ENCODE data around the gene NECTIN1.
A peak's percentile ranks its signal among the peaks of the same experiment; 100 is the strongest.

Gene NECTIN1

DNA sequence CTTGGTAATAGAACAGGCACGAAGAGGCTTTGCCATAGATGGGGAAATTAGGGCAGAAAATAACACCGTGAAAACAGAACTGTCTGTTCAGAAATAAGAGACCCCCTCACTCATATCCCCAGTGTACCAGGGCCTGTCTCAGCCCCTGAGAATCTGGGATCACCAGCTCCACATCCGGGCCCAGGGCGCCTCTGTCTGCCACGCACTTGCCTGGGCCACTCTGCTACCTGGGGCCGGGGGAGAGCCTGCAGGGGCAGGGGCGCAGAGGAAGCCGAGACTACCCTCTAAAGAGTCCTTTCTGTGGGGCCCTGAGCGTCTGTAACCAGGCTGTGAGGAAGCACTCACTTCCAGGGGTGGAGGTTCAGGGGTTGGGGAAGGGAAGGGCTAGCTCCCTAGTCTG is 19.8 kb downstream of the NECTIN1 start:
- TF ChIP-seq CTCF (IDR thresholded peaks at IDR 0.05; ENCODE audit: low read length, missing control alignments): no peak
- H3K4me3 ChIP-seq (replicated peaks; ENCODE audit: low read depth, low read length): no peak overlapping the region
- DNase-seq (ENCODE audit: low read depth): no peak

DNA sequence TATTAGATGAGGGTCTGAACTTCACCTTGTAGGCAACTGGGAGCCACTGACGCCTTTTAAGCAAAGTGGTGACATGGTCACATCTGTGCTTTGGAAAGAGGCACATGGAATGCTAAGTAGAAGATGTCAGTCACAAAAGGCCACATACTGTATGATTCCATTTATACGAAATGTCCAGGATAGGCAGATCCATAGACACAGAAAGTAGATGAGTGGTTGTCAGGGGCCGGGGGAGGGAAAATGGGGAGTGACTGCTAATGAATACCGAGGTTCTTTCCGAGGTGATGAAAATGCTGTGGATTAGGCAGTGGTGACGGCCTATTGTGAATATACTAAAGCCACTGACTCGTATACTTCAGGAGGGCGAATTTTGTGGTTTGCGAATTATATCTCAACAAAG is 20.6 kb downstream of the NECTIN1 start:
- DNase-seq (ENCODE audit: low read depth): no peak
- H3K4me3 ChIP-seq (replicated peaks; ENCODE audit: low read depth, low read length): no peak overlapping the region
- TF ChIP-seq CTCF (IDR thresholded peaks at IDR 0.05; ENCODE audit: low read length, missing control alignments): no peak

DNA sequence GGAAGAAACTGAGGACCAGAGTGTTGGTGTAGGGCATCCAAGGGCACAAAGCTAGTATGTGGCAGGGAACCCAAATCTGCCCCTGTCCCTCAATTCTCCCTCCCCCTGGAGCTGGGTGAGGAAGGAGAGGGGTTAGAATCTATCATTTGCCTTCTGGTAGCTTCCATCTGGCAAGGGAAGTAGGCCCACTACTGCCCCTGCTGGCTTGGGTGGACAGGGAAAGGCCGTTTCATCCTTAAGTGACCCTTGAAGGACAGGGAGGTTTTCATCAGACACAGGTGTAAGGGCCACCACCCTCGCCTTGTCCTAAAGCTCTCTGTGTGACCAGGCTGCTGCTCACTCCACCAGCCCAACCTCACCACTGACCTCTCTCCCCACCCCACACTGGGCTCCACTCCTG is 22.1 kb downstream of the NECTIN1 start:
- no peak overlapping the region for H3K4me3 ChIP-seq (replicated peaks; ENCODE audit: low read depth, low read length)
- no peak for DNase-seq (ENCODE audit: low read depth)
- peak; percentile 28 for TF ChIP-seq CTCF (IDR thresholded peaks at IDR 0.05; ENCODE audit: low read length, missing control alignments)

- no peak for TF ChIP-seq CTCF (IDR thresholded peaks at IDR 0.05; ENCODE audit: low read length, missing control alignments)
- no peak overlapping the region for H3K4me3 ChIP-seq (replicated peaks; ENCODE audit: low read depth, low read length)
- no peak for DNase-seq (ENCODE audit: low read depth)
Observed at GRCh38 chr11:119706029-119706428, 23.0 kb downstream of the NECTIN1 start.

DNA sequence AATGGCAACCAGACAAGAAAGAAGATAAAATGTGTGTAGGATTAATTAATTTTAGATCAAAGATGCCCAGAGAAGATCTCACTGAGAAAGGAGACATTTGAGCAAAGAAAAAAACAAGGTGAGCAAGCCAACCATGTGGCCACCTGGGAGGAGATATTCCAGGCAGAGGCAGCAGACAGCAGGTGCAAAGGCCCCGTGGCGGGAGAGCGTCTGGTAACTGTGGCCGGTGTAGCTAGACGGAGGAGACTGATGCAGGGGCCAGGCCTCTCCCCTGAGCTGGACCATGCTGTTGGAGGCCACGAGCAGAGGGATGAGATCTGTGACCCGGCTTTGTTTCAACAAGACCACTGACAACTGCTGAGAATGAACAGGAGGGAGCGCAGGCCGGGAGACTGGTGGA is 23.6 kb downstream of the NECTIN1 start:
- no peak for DNase-seq (ENCODE audit: low read depth)
- no peak overlapping the region for H3K4me3 ChIP-seq (replicated peaks; ENCODE audit: low read depth, low read length)
- no peak for TF ChIP-seq CTCF (IDR thresholded peaks at IDR 0.05; ENCODE audit: low read length, missing control alignments)

DNA sequence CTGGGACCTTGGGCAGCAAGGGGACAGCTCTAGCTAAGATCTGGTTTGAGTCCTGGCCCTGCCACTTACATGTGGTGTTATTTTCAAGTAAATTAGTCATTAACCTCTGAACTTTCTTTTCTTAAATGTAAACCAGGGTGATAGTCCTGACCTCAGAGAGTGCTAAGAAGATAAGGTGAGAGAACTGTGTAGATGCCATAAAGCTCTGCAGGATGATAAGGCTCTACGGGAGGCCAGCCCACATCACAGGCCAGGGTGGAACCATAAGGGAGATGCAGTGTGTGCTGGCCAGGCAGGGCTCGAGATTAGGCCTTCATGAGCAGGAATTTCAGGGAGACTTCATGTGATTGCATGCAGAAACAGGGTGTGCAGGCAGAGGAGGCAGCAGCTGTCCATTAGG is 24.2 kb downstream of the NECTIN1 start:
- no peak overlapping the region for H3K4me3 ChIP-seq (replicated peaks; ENCODE audit: low read depth, low read length)
- TF ChIP-seq CTCF (IDR thresholded peaks at IDR 0.05; ENCODE audit: low read length, missing control alignments): no peak
- no peak for DNase-seq (ENCODE audit: low read depth)

- DNase-seq (ENCODE audit: low read depth): no peak
- TF ChIP-seq CTCF (IDR thresholded peaks at IDR 0.05; ENCODE audit: low read length, missing control alignments): no peak
- H3K4me3 ChIP-seq (replicated peaks; ENCODE audit: low read depth, low read length): no peak overlapping the region
Observed at GRCh38 chr11:119701591-119702549, 27.1 kb downstream of the NECTIN1 start.
